BE2C (cell line): Measurements from ENCODE around the gene FAM118A.

Experiments used
- DNase-seq: peaks from one replicate; pipeline ENCODE4 v3.0.0-alpha.2; 2020
- H3K27me3 ChIP-seq: fragments of 250-450 bp; sonication (Bioruptor Pico); 2 replicates; pipeline ENCODE4 v1.5.1; 2020; ENCODE audit warnings: mild to moderate bottlenecking
- H3K36me3 ChIP-seq: fragments of 250-450 bp; sonication (Bioruptor Pico); 2 replicates; pipeline ENCODE4 v1.5.1; 2020; ENCODE audit warnings: mild to moderate bottlenecking
- H3K4me1 ChIP-seq: fragments of 250-450 bp; sonication (Bioruptor Pico); 2 replicates; pipeline ENCODE4 v1.5.1; 2020
- H3K4me3 ChIP-seq: 2 replicates; pipeline ENCODE4 v1.5.1; 2011; ENCODE audit warnings: low read depth, low read length
- H3K9me3 ChIP-seq: fragments of 250-450 bp; sonication (Bioruptor Pico); 2 replicates; pipeline ENCODE4 v1.5.1; 2020
- CTCF ChIP-seq: IDR thresholded peaks from 2 replicates; pipeline ENCODE4 v1.5.1; 2012; ENCODE audit warnings: mild to moderate bottlenecking, low read depth, low read length

FAM118A gene

GRCh38 chr22:45389546-45389945 is 79.8 kb downstream of the FAM118A start:
- no peak for DNase-seq
- TF ChIP-seq CTCF, result no peak
- no peak overlapping the region for H3K4me3 ChIP-seq

More at GRCh38 chr22:45389546-45389945, 79.8 kb downstream of the FAM118A start:
- Histone ChIP-seq H3K4me1 (no peaks in the 10 kb centered on the region), H3K27me3 (no peaks in the 10 kb centered on the region), H3K36me3 (no peaks in the 10 kb centered on the region), H3K9me3 (no peaks in the 10 kb centered on the region)
